Activated T-cell treated with anti-CD3 and anti-CD28 coated beads for 1 hour (primary cell): ENCODE results near the gene SULT1C3.

Experiments used
- DNase-seq: peaks from one replicate; pipeline ENCODE4 v3.0.0-alpha.2; 2020; ENCODE audit warnings: low read depth

The SULT1C3 gene

GRCh38 chr2:108239786-108240185, at the start of gene SULT1C3:
Gene SULT1C3 (plus strand): TSS chr2:108239968. CDS start chr2:108247195, 7,227 bp downstream.
- DNase-seq = no peak

DNA sequence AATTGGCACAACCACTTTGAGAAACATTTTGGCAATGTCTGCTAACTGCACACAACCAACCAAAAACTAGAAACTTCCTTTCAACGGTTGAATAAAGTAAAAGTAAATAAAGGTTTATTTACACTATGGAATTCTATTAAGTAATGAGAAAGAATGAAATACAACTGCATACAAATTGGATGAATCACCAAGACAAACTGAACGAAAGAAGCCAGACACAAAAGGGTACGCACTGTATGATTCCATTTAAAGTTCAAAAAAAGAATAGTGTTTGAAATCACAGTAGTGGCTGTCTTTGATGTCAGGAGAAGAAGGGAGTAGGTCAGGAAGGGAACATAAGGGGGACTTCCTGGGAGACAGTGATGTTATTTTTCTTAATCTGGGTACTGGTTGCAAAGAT, 46.5 kb upstream of the SULT1C3 start:
- no peak for DNase-seq

DNA sequence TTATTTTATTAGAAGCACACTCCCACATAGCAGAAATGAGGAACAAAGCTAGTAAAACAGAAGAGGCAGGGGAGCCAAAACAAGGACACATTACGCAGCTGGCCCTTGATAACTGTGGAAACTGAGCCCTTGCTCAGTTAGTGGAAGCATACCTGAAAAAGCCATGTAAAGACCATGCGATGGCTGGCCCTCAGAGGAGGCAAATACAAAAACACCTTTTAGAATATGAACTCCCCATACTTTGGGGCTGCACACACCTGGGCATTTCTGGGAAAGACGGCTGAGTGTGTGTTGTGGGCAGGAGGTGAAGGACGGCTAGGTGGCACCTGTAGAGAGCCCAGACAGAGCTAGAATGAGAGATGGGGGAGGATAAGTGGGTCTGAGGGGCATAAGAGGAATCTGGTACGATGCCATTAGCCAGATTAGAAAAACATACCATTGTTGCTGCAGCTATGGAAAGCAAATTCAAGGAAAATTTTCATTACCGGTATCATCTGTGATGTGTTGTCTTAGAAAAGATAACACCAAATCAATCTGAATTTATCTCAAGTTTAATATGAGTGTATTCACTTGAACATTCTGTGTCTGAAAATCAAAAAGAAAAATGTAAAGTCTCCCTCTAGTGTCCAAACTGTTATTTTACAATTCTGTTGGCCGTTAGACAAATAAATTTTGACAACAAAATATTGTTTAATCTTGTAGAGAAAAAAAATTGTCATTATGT, 45.2 kb upstream of the SULT1C3 start:
- no peak for DNase-seq

DNA sequence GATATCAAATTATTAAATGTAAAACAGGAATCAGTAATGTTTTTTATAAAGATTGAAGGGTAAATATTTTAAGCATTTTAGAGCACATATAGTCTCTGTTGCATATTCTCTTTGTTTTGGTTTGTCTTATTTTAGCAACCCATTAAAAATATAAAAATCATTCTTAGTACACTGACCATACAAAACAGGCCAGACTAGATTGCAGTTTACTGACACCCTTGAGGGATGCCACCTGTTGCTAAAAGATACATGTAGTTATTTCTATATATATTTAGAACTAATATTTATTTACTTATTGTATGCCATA, 44.7 kb upstream of the SULT1C3 start:
- no peak for DNase-seq

GRCh38 chr2:108199726-108200125, 40.0 kb upstream of the SULT1C3 start:
- no peak for DNase-seq

DNA sequence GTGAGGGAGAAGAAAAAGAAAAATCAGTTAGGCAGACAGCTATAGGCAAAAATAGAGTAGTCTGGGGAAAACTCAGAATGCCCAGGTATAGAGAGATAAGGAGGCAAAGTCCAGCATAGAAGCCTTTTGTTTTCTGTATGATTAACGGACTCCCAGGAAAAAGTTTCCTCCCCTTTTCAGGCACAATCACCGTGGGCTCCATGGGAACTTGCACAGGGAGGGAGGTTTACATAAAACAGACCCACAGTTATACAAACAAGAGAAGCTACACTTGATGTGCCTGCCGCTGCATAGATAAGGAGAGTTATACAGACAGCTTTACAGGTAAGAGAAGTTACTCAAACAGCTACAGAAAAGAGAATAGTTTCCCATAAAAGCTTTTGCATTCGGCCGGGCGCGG, 39.2 kb upstream of the SULT1C3 start:
- no peak for DNase-seq

GRCh38 chr2:108212671-108213070, 27.1 kb upstream of the SULT1C3 start:
- DNase-seq = no peak

DNA sequence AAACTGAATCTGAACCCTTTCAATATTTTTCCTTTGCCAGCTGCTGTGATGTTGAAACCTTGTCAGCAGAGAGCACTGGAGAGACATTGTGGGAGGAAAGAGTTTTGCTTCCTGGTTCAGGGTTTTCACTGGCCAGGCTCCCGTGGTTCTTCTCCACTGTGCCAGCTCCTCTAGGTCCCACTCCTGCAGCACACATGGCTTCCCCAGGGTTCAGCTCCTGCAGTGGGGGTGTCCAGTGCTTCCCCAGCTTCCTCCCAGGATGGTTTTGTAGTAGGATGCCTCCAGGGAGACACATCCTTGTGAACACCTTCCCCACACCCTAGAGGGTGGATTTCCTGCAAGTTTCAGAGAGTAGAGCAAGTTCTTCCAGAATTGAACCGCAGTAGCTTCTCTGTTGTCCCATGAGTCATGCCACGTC, 24.0 kb upstream of the SULT1C3 start:
- DNase-seq = no peak

GRCh38 chr2:108217211-108217610, 22.6 kb upstream of the SULT1C3 start:
- no peak for DNase-seq

DNA sequence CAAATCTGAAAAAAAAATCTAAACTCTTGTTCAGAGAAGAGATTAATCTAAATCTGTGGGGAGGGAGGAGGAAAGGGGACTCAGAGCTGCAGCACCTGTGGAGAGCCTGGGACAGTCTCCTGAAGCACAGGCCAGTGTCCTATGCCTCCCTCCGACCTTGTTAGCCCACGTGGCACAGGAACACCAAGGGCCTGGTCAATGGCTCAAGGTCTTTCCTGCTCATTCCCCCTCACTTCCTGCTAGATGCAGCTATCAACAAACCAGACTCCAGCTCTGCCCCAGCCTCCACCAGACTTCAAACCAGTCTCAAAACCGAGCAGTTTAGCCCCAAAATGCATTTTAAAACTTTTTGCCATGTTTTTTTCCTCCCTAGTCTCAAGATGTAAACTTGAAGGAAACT, 20.1 kb upstream of the SULT1C3 start:
- no peak for DNase-seq

DNA sequence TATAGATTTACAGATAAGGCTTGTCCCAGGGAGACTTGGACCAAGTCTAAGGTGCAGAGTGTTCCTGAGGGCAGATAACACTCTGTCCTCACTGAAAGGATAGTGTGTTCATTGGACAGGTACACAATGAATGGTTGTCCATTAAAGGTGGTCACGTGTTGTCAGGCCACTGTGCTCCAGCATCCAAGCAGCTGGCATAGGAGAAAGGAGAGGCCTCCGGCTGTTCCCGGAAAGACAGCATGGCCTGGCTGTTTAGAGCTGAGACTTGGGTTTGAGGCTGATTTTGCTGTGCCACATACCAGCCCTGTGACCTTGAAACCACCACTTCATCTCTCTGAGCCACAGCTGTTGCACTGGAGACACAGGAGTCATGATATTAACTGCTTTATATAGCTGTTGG, 19.6 kb upstream of the SULT1C3 start:
- no peak for DNase-seq

DNA sequence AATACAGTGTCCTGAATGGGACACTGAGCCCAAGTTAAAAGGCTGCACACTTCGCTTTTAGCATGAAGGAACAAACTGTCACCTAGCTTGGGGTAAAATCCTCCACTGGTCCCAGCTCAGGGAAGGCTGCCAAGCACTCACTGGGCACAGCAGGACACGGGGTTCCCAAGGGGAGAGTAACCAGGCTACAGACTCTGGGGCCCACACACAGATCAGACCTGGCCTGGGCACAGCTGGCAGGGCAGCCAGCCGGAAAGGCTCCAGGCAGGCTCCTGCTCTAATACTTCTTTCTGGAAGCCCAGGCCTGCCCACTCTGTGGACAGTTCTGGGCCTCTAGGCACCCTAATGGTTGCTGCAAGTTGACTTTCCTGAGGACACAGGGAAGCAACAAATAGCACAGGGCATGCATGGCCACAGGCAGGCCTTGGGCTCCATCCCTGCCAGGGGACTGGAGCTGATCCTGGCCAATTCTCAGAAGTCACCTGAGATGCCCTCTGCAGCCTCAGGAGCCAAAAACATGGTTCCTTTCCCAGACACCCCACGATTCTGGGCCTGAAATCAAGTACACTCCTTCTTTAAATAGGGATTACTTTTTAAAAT, 18.7 kb upstream of the SULT1C3 start:
- no peak for DNase-seq

- DNase-seq = no peak
These were observed 17.5 kb upstream of the SULT1C3 start for GRCh38 chr2:108222261-108222660.

- no peak for DNase-seq
These were observed 16.2 kb upstream of the SULT1C3 start for GRCh38 chr2:108223573-108223972.

DNA sequence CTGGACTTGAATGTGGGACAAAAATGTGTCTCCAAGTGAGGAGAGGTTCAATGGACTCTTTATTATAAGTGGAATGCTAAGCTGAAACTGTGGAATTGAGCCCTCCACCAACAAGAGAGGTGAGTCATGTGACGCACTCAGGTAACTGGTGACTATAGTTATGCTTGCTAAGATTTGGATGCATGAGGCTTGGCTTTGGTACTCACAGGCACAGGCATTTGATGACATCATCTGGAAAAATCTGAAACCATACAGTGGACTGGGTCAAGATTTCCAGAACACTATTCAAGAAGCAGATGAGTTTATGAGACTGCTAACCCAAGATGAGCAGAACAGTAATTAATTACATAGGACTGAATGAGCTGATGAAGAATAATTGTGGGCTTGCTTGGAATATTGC, 15.7 kb upstream of the SULT1C3 start:
- DNase-seq = no peak

- DNase-seq = no peak
These were observed 13.2 kb upstream of the SULT1C3 start for GRCh38 chr2:108226564-108226963.

GRCh38 chr2:108228006-108228405, 11.8 kb upstream of the SULT1C3 start:
- DNase-seq = no peak

DNA sequence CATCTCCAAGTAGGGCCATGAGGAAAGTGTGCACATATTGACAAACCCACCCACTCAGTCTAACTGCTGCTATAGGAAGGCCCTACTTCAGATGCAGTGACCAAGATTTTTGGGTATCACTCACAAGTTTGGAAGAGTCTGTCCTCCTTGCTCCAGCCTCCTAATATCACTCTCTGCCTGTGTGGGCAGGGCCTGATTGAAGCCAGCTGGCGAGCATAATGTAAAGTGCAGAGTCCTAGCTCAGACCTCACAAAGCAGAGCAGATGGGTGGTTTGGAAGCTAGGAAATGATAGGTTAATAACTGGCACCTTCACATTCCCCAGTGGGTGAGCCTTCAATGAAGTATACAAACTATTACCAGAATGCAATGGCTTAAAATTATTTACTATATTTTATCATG, 11.2 kb upstream of the SULT1C3 start:
- no peak for DNase-seq

DNA sequence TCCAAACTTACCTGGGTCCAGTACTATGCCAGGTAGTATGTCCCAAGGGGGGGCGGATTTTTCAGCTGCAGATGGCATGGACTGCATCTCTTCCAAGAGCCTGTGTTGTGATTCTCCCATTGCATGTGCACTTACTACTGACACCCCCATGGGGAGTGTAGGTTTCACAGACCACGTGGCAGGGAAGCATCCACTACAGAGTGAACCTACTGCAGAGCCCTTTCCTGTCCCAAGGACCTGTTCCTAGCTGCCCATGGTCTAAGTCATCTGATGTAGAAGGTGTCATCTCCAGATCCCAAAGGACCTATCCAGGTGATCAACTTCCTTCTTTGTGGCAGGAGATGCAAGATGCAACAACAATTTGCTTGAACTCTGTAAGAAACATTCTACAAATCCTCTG, 9.9 kb upstream of the SULT1C3 start:
- DNase-seq = no peak

DNA sequence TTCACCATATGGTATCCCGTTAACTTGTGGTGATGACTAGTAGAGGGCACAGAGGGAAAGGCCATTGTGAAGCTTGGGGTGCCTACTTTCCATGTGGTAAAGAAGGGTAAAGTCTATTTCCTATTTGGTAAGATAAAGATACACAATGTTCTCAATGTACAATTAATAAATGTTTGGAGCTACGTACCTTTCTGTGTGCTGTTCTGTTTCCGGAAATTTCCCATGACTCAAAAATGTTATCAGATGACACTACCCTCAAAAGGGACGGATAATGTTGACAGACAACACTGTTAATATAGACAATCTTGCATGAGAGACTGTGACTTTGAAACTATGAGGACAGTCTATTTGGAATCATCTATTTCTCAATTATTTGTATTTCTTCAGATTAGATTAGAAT, 4.2 kb upstream of the SULT1C3 start:
- DNase-seq = no peak

- no peak for DNase-seq
These were observed 3.0 kb upstream of the SULT1C3 start for GRCh38 chr2:108236676-108237335.

GRCh38 chr2:108240966-108241365, 1.2 kb downstream of the SULT1C3 start:
- no peak for DNase-seq

DNA sequence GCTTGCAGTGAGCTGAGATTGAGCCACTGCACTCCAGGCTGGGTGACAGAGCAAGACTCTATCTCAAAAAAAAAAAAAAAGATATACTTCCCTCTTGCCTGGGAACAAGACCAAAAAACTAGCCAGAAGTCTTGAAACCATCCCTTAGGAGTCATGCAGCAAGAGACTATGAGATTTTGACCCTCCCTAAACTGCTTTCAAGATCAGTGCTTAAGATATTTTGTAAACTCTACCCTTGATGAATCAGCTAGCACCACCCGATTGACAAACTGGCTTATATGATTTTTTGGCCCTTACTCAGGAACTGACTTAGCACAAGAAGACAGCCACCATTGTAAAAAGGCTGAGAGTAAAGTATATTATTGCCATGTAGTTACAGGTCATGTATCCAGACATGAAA, 3.8 kb downstream of the SULT1C3 start:
- no peak for DNase-seq
